Liver (tissue), 9 donors: ENCODE results near the gene PRPSAP1. TPM values are rescaled to one million over a fixed set of nuclear protein-coding genes. Genes with fewer than 3 reads are reported as not detected.

Source experiments
- DNase-seq: peaks from one replicate; pipeline ENCODE4 v3.0.0-alpha.2; 2017; ENCODE audit warnings: low spot score
- H3K27ac ChIP-seq, 2 donors: one replicate each; pipeline ENCODE4 v1.7.0; 2013; ENCODE audit warnings: inconsistent platforms in 2 of 2, low read length in 2 of 2, control low read depth in 1 of 2, low read depth in 1 of 2, mild to moderate bottlenecking in 1 of 2
- H3K27me3 ChIP-seq, 4 donors: one replicate each; pipeline versions ENCODE4 v1.6.1 to v1.7.0; 2013; ENCODE audit warnings: low read length in 3 of 4, inconsistent platforms in 1 of 4, mild to moderate bottlenecking in 1 of 4, moderate library complexity in 1 of 4; ENCODE audit not compliant: control insufficient read depth in 4 of 4, insufficient read depth in 4 of 4
- H3K36me3 ChIP-seq, 4 donors: one replicate each; pipeline versions ENCODE4 v1.6.1 to v1.7.0; 2013; ENCODE audit warnings: low read length in 3 of 4, mild to moderate bottlenecking in 3 of 4, low read depth in 1 of 4, moderate library complexity in 1 of 4; ENCODE audit not compliant: control insufficient read depth in 4 of 4, insufficient read depth in 3 of 4
- H3K4me1 ChIP-seq, 4 donors: one replicate each; pipeline versions ENCODE4 v1.6.1 to v1.7.0; 2013; ENCODE audit warnings: low read length in 3 of 4, mild to moderate bottlenecking in 3 of 4, moderate library complexity in 1 of 4; ENCODE audit not compliant: control insufficient read depth in 4 of 4, insufficient read depth in 4 of 4
- H3K4me3 ChIP-seq, 3 donors: one replicate each; pipeline versions ENCODE4 v1.6.1 to v1.7.0; 2013; ENCODE audit warnings: low read length in 3 of 3, control low read depth in 1 of 3, low read depth in 1 of 3, mild to moderate bottlenecking in 1 of 3
- H3K9ac ChIP-seq, 2 donors: one replicate each; pipeline ENCODE4 v1.7.0; 2013; ENCODE audit warnings: low read length in 2 of 2, mild to moderate bottlenecking in 2 of 2, moderate library complexity in 2 of 2, control low read depth in 1 of 2, low read depth in 1 of 2
- H3K9me3 ChIP-seq, 4 donors: one replicate each; pipeline versions ENCODE4 v1.6.1 to v1.7.0; 2013; ENCODE audit warnings: low read length in 3 of 4; ENCODE audit not compliant: control insufficient read depth in 4 of 4
- ATF3 ChIP-seq: IDR thresholded peaks from 2 replicates; pipeline ENCODE4 v1.6.1; 2016; ENCODE audit warnings: antibody characterized with exemption
- CTCF ChIP-seq: fragments of 150-350 bp; IDR thresholded peaks from 2 replicates; pipeline ENCODE4 v1.5.1; 2017; ENCODE audit warnings: improper control_type of control experiment, low read depth, low read length; ENCODE audit not compliant: missing input control
- FOXA1 ChIP-seq: IDR thresholded peaks from 2 replicates; pipeline ENCODE4 v1.6.1; 2016; ENCODE audit warnings: antibody characterized with exemption
- FOXA2 ChIP-seq: IDR thresholded peaks from 2 replicates; pipeline ENCODE4 v1.6.1; 2016; ENCODE audit warnings: antibody characterized with exemption
- GABPA ChIP-seq, 2 donors: IDR thresholded peaks in 1 of 2; conservative IDR thresholded peaks in 1 of 2; 2 replicates each; pipeline ENCODE4 v1.6.1; 2016; ENCODE audit warnings: antibody characterized with exemption in 2 of 2, mild to moderate bottlenecking in 1 of 2, moderate library complexity in 1 of 2
- HNF4A ChIP-seq, 2 donors: conservative IDR thresholded peaks; 2 replicates each; pipeline ENCODE4 v1.6.1; 2016; ENCODE audit warnings: antibody characterized with exemption in 2 of 2, mild to moderate bottlenecking in 2 of 2
- HNF4G ChIP-seq: IDR thresholded peaks from 2 replicates; pipeline ENCODE4 v1.6.1; 2016; ENCODE audit warnings: antibody characterized with exemption
- JUND ChIP-seq, 2 donors: IDR thresholded peaks; 2 replicates each; pipeline ENCODE4 v1.6.1; 2016; ENCODE audit warnings: antibody characterized with exemption in 2 of 2
- NR2F2 ChIP-seq: IDR thresholded peaks from 2 replicates; pipeline ENCODE4 v1.6.1; 2016; ENCODE audit warnings: antibody characterized with exemption
- RAD21 ChIP-seq, 2 donors: IDR thresholded peaks; 2 replicates each; pipeline ENCODE4 v1.6.1; 2016; ENCODE audit warnings: antibody characterized with exemption in 2 of 2, mild to moderate bottlenecking in 2 of 2
- RXRA ChIP-seq, 2 donors: IDR thresholded peaks; 2 replicates each; pipeline ENCODE4 v1.6.1; 2017 to 2018; ENCODE audit warnings: antibody characterized with exemption in 2 of 2, mild to moderate bottlenecking in 1 of 2
- SP1 ChIP-seq: IDR thresholded peaks from 2 replicates; pipeline ENCODE4 v1.6.1; 2018; ENCODE audit warnings: antibody characterized with exemption, mild to moderate bottlenecking
- TAF1 ChIP-seq: conservative IDR thresholded peaks from 2 replicates; pipeline ENCODE4 v1.6.1; 2016; ENCODE audit warnings: antibody characterized with exemption, mild to moderate bottlenecking
- ZBTB33 ChIP-seq: IDR thresholded peaks from 2 replicates; pipeline ENCODE4 v1.6.1; 2016; ENCODE audit warnings: antibody characterized with exemption
- WGBS: extraction: QIAGEN DNeasy Blood & Tissue Kit; methylation state at CpG from one replicate; pipeline ENCODE4 v1.1.7; 2013; 5-methylcytosine and 5-hydroxymethylcytosine counted together
- polyA plus RNA-seq, 2 donors: library from polyadenylated mRNA; stranded (reverse) in 1 of 2; unstranded in 1 of 2; fragments of 200-250 nt in 1 of 2; fragments of >200 nt in 1 of 2; fragmentation: Nextera tagmentation in 1 of 2; extraction: Ambion mirVana in 1 of 2; gene quantifications; one replicate each; pipeline versions ENCODE4 v1.2.1 to v1.2.3, GENCODE V29; 2013 to 2015
- total RNA-seq, 2 donors: library from RNA; depleted of rRNA; stranded (reverse); fragments of >200 nt; gene quantifications; one replicate each; pipeline ENCODE4 v1.2.3, GENCODE V29; 2014
- TF ChIP-seq, protein P1 (sequence below): IDR thresholded peaks from 2 replicates; pipeline ENCODE4 v1.6.1; 2016; ENCODE audit warnings: antibody characterized with exemption
- TF ChIP-seq, protein P2 (sequence below): IDR thresholded peaks from 2 replicates; pipeline ENCODE4 v1.6.1; 2016; ENCODE audit warnings: antibody characterized with exemption, mild to moderate bottlenecking
- donor health status: healthy.
- donor health status: healthy.
- donor health status: healthy.
- donor health status: healthy.
- donor health status: healthy.

Gene PRPSAP1
- total and polyA plus RNA-seq, 4 donors, result 21.4 to 78.1 (median 52.6) TPM

- Histone ChIP-seq H3K27me3 (no peaks in the 10 kb centered on the region), H3K9ac (no peak overlapping the region), H3K9me3 (no peaks in the 10 kb centered on the region), H3K4me1 (peaks cover 0 to 33% (median 14%) of the 10 kb centered on the region in 4 donors), H3K27ac (no peak overlapping the region), H3K36me3 (peaks cover 0 to 1% (median 0%) of the 10 kb centered on the region in 4 donors), H3K4me3 (no peak overlapping the region)
- 66% methylated on average over 23 of the region's 23 CpGs for WGBS
- DNase-seq, result no peak
- no peak for TF ChIP-seq SP1
- no peak for TF ChIP-seq ZBTB33
- no peak for TF ChIP-seq RXRA (IDR thresholded peaks at IDR 0.05)
- no peak for TF ChIP-seq ATF3
- TF ChIP-seq, protein P1, sequence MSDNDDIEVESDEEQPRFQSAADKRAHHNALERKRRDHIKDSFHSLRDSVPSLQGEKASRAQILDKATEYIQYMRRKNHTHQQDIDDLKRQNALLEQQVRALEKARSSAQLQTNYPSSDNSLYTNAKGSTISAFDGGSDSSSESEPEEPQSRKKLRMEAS, result no peak
- no peak for TF ChIP-seq NR2F2
- no peak for TF ChIP-seq CTCF
- TF ChIP-seq, protein P2, sequence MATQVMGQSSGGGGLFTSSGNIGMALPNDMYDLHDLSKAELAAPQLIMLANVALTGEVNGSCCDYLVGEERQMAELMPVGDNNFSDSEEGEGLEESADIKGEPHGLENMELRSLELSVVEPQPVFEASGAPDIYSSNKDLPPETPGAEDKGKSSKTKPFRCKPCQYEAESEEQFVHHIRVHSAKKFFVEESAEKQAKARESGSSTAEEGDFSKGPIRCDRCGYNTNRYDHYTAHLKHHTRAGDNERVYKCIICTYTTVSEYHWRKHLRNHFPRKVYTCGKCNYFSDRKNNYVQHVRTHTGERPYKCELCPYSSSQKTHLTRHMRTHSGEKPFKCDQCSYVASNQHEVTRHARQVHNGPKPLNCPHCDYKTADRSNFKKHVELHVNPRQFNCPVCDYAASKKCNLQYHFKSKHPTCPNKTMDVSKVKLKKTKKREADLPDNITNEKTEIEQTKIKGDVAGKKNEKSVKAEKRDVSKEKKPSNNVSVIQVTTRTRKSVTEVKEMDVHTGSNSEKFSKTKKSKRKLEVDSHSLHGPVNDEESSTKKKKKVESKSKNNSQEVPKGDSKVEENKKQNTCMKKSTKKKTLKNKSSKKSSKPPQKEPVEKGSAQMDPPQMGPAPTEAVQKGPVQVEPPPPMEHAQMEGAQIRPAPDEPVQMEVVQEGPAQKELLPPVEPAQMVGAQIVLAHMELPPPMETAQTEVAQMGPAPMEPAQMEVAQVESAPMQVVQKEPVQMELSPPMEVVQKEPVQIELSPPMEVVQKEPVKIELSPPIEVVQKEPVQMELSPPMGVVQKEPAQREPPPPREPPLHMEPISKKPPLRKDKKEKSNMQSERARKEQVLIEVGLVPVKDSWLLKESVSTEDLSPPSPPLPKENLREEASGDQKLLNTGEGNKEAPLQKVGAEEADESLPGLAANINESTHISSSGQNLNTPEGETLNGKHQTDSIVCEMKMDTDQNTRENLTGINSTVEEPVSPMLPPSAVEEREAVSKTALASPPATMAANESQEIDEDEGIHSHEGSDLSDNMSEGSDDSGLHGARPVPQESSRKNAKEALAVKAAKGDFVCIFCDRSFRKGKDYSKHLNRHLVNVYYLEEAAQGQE, result no peak
- TF ChIP-seq FOXA2, result no peak
- no peak for TF ChIP-seq FOXA1
- TF ChIP-seq HNF4A (conservative IDR thresholded peaks at IDR 0.05), result no peak
- TF ChIP-seq TAF1, result no peak
- TF ChIP-seq HNF4G, result no peak
- TF ChIP-seq JUND (IDR thresholded peaks at IDR 0.05), result no peak
Measured at GRCh38 chr17:76281573-76282371, 71.9 kb downstream of the PRPSAP1 start.

DNA sequence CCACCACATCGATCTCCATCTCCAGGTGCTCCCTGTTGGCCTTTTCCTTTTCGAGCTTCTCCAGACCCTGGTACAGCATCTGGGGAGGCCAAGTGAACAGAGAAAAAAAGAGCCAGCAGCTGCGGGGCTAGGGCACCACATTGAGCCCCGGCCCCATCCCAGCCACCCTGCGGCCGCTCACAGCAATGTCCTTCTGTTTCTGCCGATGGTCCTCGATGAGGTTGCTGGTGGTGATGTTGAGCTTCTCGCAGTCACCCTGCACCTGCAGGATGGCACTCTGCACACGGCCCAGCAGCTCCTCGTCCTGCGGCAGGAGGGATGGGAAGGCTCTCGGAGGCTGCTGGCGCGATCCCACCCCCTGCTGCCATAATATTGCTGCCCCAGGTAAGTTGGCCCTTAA, 73.1 kb downstream of the PRPSAP1 start:
- H3K9me3 ChIP-seq, result no peaks in the 10 kb centered on the region
- DNase-seq, result no peak
- no peak overlapping the region for H3K27ac ChIP-seq
- H3K36me3 ChIP-seq, result peaks cover 0 to 1% (median 0%) of the 10 kb centered on the region in 4 donors
- H3K4me3 ChIP-seq, result no peak overlapping the region
- no peaks in the 10 kb centered on the region for H3K27me3 ChIP-seq
- WGBS, result 95% methylated on average over 15 of the region's 15 CpGs
- no peak overlapping the region for H3K9ac ChIP-seq
- TF ChIP-seq FOXA1 (no peak), TAF1 (no peak), HNF4A (conservative IDR thresholded peaks at IDR 0.05) (no peak), RAD21 (IDR thresholded peaks at IDR 0.05) (no peak), RXRA (IDR thresholded peaks at IDR 0.05) (no peak), JUND (IDR thresholded peaks at IDR 0.05) (no peak), GABPA (IDR thresholded peaks at IDR 0.05 in 1 of 2, conservative IDR thresholded peaks at IDR 0.05 in 1 of 2) (no peak)
- peaks cover 0 to 33% (median 14%) of the 10 kb centered on the region in 4 donors for H3K4me1 ChIP-seq
